ENCODE measurements around the gene CRELD2. TPM values are rescaled to one million over a fixed set of nuclear protein-coding genes. Genes with fewer than 3 reads are reported as not detected.
A peak's percentile ranks its signal among the peaks of the same experiment; 100 is the strongest.

The CRELD2 gene
- total and polyA plus RNA-seq, 5 donors, result 21.8 to 40.0 (median 26.5) TPM

DNA sequence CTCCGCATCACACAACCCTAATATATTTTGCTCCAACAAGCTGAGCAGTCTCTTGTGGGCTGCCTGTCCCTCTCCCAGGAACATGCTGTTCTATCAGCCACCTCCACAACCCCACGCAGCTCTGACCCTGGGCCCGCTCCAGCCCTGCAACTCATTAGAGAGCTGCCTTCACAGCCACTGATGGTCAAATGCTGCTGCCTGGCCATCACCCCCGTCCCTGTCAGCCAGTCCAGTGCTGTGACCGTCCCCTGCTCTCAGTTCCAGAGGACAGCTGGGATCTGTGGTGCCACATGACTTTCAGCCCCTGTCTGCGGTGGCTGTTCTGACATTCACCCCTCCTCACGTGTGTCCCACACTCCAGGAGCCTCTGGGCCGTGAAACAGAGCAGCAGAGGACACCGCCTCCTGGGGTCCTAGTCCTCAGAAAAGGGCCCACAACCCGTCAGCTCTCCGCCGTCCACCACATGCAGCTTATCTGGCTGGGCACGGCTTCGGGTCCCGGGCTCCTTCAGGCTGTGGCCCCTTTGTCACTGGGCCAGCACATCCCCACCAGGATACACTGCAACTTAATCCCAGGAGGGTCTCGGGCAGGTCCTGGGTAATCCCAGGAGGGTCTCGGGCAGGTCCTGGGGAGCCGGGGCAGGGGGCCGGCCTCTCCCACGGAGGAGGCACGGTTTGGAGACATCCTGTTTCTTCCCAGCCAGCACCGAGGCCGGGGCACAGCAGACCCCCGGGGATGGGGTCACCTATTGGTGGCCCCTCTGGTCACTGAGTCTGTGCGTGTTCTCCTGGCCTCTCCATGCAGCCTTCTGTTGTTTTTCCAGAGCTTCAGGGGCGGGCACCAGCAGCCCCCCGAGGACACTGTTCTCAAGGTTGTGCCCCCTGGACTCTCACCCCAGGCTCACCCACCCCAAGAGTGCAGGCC is 15.1 kb downstream of the CRELD2 start:
- H3K27ac ChIP-seq (ENCODE audit: low read length), result peak overlapping the region; percentile 95
- peaks cover 19% of the 10 kb centered on the region for H3K4me1 ChIP-seq (ENCODE audit: control insufficient read depth, insufficient read depth, low read length)
- ATAC-seq, result peak; percentile 1 to 16
- DNase-seq, result peak in 2 of 3 donors; percentile 82 to 88
- 60% methylated on average over 27 of the region's 27 CpGs for whole genome bisulfite sequencing
- H3K4me3 ChIP-seq (ENCODE audit: low read length), result no peak overlapping the region
- intact Hi-C loops (cut with DNase I), result loop anchor here in 3 of 4 donors (5.0 to 10.0 kb wide), 3 partner anchors 39 to 281 kb away; no protein-coding TSS in a partner anchor
- H3K27me3 ChIP-seq (ENCODE audit: control insufficient read depth, insufficient read depth), result no peaks in the 10 kb centered on the region
- H3K9me3 ChIP-seq (ENCODE audit: control insufficient read depth, low read length), result no peaks in the 10 kb centered on the region

DNA sequence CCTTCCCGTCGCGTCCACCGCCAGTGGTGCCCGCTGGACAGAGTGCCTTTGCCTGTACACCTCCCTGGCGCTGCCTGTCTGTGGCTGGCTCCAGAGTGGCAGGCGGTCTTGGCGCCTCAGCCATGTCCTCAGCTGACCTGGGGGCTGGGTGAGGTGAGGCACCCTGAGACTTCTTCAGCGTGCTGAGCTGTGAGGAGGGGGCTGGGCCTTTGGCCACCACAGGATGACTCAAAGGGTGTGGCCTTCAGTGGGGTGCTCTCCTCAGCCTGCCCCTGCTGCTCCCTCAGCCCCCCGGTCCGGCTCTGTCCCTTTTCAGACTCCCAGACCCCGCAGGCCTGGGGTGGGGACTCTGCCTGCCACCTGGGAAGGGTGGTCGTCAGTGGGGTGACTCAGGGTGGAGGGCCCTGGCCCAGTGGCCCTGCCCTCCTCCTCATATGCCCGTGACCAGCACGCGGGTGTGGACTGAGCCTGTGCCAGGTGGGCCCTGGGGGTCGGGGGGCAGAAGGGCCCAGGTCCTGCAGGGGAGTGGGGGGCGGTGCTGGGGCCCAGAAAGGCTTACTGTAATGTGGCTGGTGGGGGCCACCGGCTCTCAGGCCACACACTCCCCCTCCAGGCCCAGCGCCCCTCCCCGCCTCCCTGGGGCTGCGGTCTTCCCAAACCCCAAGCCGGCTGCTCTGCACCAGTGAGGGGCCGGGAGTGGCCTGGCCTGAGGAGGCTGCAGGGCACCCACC is 15.9 kb downstream of the CRELD2 start:
- Histone ChIP-seq H3K4me3 (ENCODE audit: low read length) (peak overlapping the region; percentile 47), H3K9me3 (ENCODE audit: control insufficient read depth, low read length) (no peaks in the 10 kb centered on the region), H3K27me3 (ENCODE audit: control insufficient read depth, insufficient read depth) (no peaks in the 10 kb centered on the region), H3K27ac (ENCODE audit: low read length) (peak overlapping the region; percentile 95), H3K4me1 (ENCODE audit: control insufficient read depth, insufficient read depth, low read length) (peaks cover 19% of the 10 kb centered on the region)
- intact Hi-C loops (cut with DNase I), result loop anchor here in 3 of 4 donors (5.0 to 10.0 kb wide), 3 partner anchors 38 to 280 kb away; no protein-coding TSS in a partner anchor
- DNase-seq, result peak; percentile 73 to 89 (median 88)
- WGBS, result 47% methylated on average over 24 of the region's 24 CpGs
- ATAC-seq, result peak; percentile 14 to 20

DNA sequence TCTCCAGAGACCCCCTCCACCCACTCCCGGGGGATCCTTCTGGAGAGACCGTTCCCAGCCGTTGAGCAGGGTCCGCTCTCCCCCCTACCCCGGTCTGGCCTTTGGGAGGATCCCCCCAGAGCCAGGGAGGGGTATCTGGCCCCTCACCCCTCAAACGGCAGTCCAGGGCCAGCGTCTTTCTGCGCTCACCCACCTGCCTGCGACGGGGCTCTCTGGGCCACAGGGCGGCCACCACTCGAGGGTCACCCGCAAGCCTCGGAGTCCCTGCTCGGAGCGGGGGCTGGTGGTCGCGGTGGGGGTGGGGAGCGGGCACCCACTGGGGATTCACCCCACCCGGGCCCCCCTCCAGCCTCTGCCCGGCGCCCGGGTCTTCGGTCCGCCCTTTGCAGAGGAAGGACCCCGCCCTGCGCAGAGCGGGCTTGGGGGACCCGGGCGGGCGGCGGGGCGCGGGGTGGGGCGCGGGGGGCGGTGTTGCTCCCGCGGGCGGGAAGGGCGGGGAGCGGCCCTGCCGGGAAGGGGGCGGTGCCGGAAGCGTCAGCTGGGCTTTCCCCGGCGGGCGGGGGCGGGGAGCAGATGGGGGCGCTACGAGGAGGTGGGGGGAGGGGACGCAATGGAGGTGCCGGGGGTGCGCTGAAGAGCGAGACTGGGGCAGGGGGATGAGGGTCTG is 16.6 kb downstream of the CRELD2 start:
- no peaks in the 10 kb centered on the region for H3K27me3 ChIP-seq (ENCODE audit: control insufficient read depth, insufficient read depth)
- DNase-seq, result peak; percentile 92 to 97 (median 93)
- H3K4me3 ChIP-seq (ENCODE audit: low read length), result peak overlapping the region; percentile 47
- peaks cover 19% of the 10 kb centered on the region for H3K4me1 ChIP-seq (ENCODE audit: control insufficient read depth, insufficient read depth, low read length)
- H3K27ac ChIP-seq (ENCODE audit: low read length), result peak overlapping the region; percentile 95
- intact Hi-C loops (cut with DNase I), result loop anchor here in 3 of 4 donors (5.0 to 10.0 kb wide), 3 partner anchors 37 to 280 kb away; no protein-coding TSS in a partner anchor
- H3K9me3 ChIP-seq (ENCODE audit: control insufficient read depth, low read length), result no peaks in the 10 kb centered on the region
- 8% methylated on average over 54 of the region's 56 CpGs for WGBS
- ATAC-seq, result peak; percentile 43 to 54

DNA sequence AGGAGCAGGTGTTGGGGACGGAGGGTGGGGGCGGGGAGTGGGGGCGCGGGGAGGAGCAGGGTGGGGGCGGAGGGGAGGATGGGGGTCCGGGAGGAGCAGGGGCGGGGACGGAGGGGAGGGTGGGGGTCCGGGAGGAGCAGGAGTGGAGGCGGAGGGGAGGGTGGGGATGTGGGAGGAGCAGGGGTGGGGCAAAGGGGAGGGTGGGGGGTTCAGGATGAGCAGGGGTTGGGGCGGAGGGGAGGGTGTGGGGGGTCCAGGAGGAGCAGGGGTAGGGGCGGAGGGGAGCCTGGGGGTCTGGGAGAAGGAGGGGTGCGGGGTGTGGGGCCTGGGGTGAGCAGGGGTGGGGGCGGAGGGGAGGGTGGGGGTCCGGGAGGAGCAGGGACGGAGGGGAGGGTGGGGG is 17.1 kb downstream of the CRELD2 start:
- no peaks in the 10 kb centered on the region for H3K9me3 ChIP-seq (ENCODE audit: control insufficient read depth, low read length)
- H3K4me1 ChIP-seq (ENCODE audit: control insufficient read depth, insufficient read depth, low read length), result peaks cover 19% of the 10 kb centered on the region
- DNase-seq (no peak), ATAC-seq (no peak)
- WGBS, result 6% methylated on average over 15 of the region's 16 CpGs
- intact Hi-C loops (cut with DNase I), result loop anchor here in 1 of 4 donors (10.0 kb wide), 1 partner anchor 279 kb away; no protein-coding TSS in a partner anchor
- H3K27ac ChIP-seq (ENCODE audit: low read length), result no peak overlapping the region
- peak overlapping the region; percentile 47 for H3K4me3 ChIP-seq (ENCODE audit: low read length)
- H3K27me3 ChIP-seq (ENCODE audit: control insufficient read depth, insufficient read depth), result no peaks in the 10 kb centered on the region

DNA sequence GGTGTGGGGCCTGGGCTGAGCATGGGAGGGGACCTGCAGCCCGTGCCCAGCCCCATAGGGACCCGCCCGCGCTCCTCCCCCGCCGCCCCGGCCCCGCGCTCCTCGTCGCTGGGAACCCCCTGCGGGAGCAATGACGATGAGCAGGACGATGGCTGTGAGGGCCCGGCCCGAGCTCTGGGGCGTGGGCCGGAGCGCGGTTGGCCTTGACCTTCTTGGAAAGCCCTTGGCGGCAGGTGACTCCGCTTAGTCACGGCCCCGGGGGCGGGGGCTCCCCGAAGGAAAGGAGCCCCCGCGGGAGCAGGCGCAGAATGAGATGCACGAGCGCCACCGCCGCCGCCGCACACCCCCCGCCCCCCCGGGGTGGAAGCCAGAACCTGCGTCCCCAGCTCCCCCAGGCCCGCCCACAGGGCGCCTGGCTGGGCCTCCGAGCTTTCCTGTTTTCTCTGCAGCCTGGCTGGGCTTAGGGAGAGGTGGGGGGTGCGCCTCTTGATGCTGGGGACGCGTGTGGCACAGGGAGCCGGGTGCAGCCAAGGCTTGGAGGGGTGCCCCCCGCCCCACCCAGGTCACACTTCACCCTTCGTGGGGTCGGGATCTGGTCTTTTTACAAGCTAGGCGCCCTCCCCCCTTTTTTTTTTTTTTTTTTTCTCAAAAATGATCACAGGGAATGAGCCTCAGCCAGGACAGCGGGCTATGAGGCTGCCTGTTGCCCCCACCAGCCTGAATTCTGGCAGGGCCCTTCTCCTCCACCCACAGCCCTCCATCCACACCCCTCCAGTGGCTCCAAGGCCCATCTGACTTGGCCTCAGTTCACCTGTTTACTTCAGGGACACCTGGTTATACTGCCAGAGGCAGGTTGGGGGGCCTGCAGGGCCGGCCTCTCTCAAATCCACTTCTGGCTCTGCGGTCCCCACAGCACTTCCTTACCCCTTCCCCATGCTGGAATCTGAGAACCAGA is 17.9 kb downstream of the CRELD2 start:
- no peaks in the 10 kb centered on the region for H3K9me3 ChIP-seq (ENCODE audit: control insufficient read depth, low read length)
- ATAC-seq (peak; percentile 72 to 86), DNase-seq (peak; percentile 95 to 96 (median 96))
- WGBS, result 4% methylated on average over 52 of the region's 52 CpGs
- intact Hi-C loops (cut with DNase I), result loop anchor here in 2 of 4 donors (2.0 to 10.0 kb wide), 2 partner anchors 23 to 279 kb away; no protein-coding TSS in a partner anchor
- H3K27me3 ChIP-seq (ENCODE audit: control insufficient read depth, insufficient read depth), result no peaks in the 10 kb centered on the region
- peak overlapping the region; percentile 47 for H3K4me3 ChIP-seq (ENCODE audit: low read length)
- H3K27ac ChIP-seq (ENCODE audit: low read length), result peak overlapping the region; percentile 53
- peaks cover 19% of the 10 kb centered on the region for H3K4me1 ChIP-seq (ENCODE audit: control insufficient read depth, insufficient read depth, low read length)

DNA sequence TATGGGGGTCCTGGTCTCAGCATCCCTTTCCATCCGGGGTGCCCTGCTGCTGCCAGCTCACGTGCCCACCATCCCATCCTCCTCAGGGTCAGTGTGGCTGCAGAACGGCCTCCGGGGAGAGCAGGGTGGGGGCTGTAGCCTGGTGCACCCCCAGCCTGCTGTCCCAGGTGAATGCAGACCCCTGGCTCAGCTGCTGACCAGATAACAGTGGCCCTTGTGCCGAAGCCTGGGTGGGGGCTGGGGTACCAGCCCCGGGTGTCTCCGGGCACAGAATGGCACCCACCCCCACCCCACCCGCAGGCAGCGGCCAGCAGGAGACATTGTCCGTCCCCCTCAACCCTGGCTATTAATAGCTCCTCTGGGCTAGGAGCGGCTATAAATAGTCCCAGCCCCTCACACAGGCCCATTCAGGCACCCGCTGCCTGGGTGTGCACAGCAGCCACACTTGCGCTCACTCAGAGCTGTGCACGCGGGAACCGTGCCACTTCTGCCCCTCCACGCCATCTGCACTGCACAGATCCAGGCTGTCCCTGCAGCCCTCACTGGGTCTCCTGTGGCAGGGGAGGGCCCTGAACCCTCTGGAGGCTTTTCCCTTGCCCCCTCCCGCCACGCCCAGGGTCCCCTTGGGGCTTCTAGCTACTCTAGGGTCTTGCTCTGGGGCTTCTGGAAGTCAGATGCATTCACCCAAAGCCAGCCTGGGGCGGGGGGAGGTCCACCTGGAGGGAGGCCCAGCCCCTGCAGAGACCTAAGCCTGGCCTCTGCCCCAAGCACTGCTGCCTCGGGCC is 18.7 kb downstream of the CRELD2 start:
- peaks cover 19% of the 10 kb centered on the region for H3K4me1 ChIP-seq (ENCODE audit: control insufficient read depth, insufficient read depth, low read length)
- no peak overlapping the region for H3K4me3 ChIP-seq (ENCODE audit: low read length)
- DNase-seq (peak in 1 of 3 donors; percentile 82), ATAC-seq (peak; percentile 6 to 17)
- intact Hi-C loops (cut with DNase I), result loop anchor here in 2 of 4 donors (2.0 to 10.0 kb wide), 2 partner anchors 22 to 278 kb away; no protein-coding TSS in a partner anchor
- H3K27ac ChIP-seq (ENCODE audit: low read length), result peak overlapping the region; percentile 53
- H3K27me3 ChIP-seq (ENCODE audit: control insufficient read depth, insufficient read depth), result no peaks in the 10 kb centered on the region
- WGBS, result 30% methylated on average over 21 of the region's 21 CpGs
- no peaks in the 10 kb centered on the region for H3K9me3 ChIP-seq (ENCODE audit: control insufficient read depth, low read length)

DNA sequence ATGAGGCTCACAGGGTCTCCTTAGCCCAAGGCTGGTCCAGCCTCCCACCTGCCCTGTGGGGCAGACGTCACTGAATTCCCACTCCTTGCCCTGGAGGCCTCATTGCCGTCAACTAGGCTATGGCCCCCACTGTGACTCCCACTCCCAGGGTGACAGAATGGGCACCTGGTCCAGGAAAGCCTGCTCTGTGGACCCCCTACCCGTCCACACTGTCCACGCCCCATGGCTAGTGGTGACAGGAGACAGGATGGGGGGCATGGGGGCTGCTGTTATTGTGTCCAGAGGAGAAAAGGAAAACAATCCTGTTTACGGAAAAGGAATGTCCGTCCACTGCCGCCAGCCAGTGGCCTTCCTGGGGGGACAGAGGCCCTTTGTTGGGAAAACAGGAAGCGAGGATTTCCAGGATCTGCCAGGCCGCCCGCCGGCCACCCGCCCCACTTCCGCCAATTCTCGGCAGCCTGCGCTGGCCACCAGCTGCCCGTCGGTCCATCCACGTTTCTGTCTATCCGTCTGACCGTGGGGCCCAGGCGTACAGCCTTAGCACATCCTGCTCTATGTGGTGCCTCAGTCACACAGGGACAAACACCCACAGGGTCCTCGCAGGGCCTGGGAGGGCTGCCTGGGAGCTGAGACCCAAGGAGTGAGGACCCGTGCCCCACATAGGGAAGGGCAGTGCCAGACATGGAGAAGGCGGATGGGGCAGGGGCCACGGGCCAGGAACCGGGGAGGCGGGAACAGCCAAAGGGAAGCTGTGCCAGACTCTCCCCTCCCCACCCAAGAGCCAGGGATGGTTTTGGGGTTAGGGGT is 19.5 kb downstream of the CRELD2 start:
- peak overlapping the region; percentile 53 for H3K27ac ChIP-seq (ENCODE audit: low read length)
- H3K27me3 ChIP-seq (ENCODE audit: control insufficient read depth, insufficient read depth), result no peaks in the 10 kb centered on the region
- H3K4me1 ChIP-seq (ENCODE audit: control insufficient read depth, insufficient read depth, low read length), result peaks cover 19% of the 10 kb centered on the region
- DNase-seq (peak in 2 of 3 donors; percentile 82 to 87), ATAC-seq (no peak)
- intact Hi-C loops (cut with DNase I), result loop anchor here in 2 of 4 donors (2.0 to 10.0 kb wide), 2 partner anchors 21 to 277 kb away; no protein-coding TSS in a partner anchor
- H3K9me3 ChIP-seq (ENCODE audit: control insufficient read depth, low read length), result no peaks in the 10 kb centered on the region
- H3K4me3 ChIP-seq (ENCODE audit: low read length), result no peak overlapping the region
- WGBS, result 57% methylated on average over 27 of the region's 27 CpGs

DNA sequence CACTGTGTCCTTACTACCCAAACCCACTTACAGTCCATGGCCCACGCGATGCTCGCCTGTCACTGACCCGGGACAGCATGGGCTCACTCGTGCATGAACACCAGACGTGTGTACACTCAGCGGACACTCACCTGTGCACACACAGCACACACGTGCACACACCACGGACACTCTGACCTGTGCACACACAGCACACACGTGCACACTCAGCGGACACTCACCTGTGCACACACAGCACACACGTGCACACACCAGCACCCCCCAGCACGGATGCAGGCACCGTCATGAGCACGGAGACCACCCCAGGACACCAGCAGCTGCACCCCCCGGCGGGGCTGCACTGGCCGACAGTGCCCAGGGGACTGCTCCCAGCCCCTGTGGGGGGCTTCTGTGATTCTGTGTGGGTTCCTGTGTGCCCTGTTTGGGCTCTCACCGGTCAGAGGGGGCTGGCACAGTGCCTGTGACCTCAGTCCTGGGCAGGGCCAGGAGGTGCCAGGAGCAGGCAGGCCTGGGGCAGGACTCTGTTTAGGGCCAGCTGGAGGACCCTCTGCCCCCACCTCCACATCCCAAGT is 20.2 kb downstream of the CRELD2 start:
- no peak for DNase-seq
- Histone ChIP-seq H3K27ac (ENCODE audit: low read length) (no peak overlapping the region), H3K4me1 (ENCODE audit: control insufficient read depth, insufficient read depth, low read length) (peaks cover 17% of the 10 kb centered on the region), H3K4me3 (ENCODE audit: low read length) (no peak overlapping the region), H3K27me3 (ENCODE audit: control insufficient read depth, insufficient read depth) (no peaks in the 10 kb centered on the region), H3K9me3 (ENCODE audit: control insufficient read depth, low read length) (no peaks in the 10 kb centered on the region)
- no peak for ATAC-seq
- intact Hi-C loops (cut with DNase I), result loop anchor here in 1 of 4 donors (10.0 kb wide), 1 partner anchor 276 kb away; no protein-coding TSS in a partner anchor
- 80% methylated on average over 19 of the region's 19 CpGs for WGBS
